GM12872 (cell line): ENCODE data around the gene FKBP9.

Experiments used
- TF ChIP-seq, protein P1 (sequence below): IDR thresholded peaks from 3 replicates; pipeline ENCODE4 v1.5.1; 2011; ENCODE audit warnings: low read depth, mild to moderate bottlenecking, low read length, moderate library complexity; ENCODE audit not compliant: insufficient read depth

FKBP9 gene

DNA sequence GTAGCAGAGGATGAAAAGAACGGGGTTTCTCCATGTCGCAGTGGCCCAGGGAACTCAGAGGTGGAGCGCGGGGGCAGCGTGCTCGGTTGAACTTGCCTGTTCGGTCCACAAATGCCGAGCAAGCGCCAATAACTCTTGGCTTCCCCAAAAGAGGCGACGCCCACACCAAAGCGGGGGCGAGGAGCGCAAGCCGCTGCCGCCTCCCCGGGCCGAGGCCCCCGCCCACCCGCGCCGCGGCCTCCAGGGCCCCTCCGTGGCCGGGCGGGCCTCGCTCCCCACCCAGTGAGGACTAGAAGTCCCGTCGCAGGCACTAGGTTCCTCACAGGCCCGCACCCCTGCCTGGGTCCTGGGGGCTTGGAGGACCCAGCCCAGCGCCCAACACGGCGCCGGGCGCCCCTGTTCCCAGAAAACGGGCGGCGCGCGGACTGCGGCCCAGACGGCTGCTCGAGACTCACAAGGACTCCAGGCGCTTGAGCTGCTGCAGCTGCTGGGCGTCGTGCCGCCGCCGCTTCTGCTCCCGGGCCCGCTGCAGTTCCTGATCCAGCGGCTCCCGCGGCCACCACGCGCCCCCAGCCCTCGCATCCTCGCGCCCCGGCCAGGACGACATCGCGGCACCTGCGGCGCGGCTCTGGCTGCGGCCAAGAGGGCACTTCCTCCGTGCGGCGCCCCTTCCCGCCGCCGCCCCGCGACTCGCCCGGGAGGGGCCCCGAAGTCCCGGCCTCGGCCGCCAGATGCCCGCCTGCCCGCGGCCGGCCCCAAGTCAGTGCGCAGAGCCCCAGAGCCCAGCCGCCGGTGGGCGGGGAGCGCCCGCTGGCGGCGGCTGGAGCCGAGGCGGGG lies 14.6 kb upstream of the FKBP9 start:
- TF ChIP-seq, protein P1, sequence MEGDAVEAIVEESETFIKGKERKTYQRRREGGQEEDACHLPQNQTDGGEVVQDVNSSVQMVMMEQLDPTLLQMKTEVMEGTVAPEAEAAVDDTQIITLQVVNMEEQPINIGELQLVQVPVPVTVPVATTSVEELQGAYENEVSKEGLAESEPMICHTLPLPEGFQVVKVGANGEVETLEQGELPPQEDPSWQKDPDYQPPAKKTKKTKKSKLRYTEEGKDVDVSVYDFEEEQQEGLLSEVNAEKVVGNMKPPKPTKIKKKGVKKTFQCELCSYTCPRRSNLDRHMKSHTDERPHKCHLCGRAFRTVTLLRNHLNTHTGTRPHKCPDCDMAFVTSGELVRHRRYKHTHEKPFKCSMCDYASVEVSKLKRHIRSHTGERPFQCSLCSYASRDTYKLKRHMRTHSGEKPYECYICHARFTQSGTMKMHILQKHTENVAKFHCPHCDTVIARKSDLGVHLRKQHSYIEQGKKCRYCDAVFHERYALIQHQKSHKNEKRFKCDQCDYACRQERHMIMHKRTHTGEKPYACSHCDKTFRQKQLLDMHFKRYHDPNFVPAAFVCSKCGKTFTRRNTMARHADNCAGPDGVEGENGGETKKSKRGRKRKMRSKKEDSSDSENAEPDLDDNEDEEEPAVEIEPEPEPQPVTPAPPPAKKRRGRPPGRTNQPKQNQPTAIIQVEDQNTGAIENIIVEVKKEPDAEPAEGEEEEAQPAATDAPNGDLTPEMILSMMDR, result peak; percentile 53; the same call in 1 of the 3 replicates

DNA sequence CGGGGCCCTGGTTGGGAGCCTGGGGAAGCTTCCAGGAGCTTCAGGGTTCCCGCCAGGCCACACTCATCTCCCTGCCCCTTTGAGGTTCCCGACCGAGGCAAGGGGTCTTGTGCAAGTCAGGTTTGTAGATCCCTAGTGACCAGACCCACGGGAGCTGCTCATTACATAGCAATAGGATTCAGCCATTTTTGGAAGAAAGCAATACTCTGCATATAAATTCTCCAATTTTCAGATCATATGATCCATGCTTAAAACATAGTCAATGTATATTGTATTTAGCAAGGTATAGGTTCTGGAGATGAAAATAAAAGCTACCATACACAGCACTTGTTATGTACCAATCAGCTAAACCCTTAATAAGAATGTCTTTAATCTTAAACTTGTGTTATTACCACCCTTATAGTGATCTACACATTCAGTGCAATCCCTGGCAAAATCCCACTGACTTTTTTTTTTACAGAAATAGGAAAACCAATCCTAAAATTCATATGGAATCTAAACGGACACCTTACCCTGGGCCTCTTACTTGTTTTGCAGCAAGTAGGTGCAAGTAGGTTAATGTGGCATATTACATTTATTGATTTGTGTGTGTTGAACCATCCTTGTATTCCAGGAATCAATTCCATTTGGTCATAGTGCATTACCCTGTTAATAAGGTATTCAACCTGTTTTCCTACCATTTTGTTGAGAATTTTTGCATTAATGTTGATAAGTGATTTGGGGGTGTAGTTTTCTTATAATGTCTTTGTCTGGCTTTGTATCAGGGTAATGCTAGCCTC lies 13.8 kb upstream of the FKBP9 start:
- TF ChIP-seq, protein P1, result no peak

DNA sequence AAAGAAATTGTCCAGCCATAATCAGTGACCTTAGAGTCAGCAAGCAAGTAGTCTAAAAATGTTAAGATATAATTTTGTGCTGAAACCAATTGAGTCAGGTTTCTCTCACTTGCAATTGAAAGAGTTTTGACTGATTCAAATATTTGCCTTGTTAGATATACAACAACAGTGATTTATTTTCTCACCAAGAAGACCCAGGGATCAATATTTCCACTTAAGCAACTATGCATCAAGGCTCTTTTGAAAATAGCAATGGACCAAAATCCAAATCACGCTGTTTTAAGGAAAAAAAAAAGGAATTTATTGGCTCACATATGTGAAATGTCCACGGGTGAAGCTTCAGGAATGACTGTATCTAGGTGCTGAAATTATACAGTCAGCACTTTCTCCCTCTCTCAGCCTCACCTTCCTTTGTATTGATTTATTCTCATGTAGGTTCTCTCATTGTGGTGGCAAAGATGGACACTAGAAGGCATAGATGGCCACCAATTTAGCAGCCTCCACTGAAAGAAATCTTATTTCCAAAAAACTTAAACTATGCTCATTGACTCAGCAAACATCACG lies 9.7 kb upstream of the FKBP9 start:
- TF ChIP-seq, protein P1, result no peak

DNA sequence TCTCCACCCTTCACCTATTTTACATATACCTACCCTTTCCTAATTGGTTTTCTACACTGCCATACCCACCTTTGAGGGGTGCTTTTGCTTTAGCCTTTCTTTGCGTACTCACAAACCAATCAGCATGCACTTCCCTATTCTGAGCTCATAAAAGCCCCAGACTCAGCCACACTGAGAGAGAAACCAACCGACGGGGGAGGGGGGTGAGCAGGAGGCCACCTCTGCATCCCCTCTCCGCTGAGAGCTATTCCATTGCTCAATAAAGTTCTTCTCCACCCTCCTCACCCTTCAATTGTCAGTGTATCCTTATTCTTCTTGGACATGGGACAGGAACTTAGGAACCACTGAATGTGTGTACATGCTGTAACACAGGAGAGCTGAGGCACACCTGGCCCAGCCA lies 9.0 kb upstream of the FKBP9 start:
- TF ChIP-seq, protein P1, result no peak

DNA sequence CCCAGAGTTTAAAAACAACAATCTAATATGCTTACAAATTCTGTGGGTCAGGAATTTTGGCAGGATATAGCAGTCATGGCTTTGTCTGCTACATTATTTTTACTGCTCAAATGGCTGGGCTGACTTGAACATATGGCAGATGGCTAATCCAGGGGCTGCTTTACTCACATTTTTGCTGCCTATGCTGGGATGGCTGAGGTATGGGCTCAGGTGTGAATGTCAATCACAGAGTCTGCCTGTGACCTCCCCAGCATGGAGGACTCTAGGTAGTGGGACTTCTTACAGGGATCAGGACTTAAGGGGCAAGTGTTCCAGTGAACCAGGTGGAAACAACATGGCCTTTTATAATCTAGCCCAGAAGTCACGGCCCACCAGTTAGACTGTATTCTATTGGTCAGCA lies 4.4 kb upstream of the FKBP9 start:
- TF ChIP-seq, protein P1, result no peak

DNA sequence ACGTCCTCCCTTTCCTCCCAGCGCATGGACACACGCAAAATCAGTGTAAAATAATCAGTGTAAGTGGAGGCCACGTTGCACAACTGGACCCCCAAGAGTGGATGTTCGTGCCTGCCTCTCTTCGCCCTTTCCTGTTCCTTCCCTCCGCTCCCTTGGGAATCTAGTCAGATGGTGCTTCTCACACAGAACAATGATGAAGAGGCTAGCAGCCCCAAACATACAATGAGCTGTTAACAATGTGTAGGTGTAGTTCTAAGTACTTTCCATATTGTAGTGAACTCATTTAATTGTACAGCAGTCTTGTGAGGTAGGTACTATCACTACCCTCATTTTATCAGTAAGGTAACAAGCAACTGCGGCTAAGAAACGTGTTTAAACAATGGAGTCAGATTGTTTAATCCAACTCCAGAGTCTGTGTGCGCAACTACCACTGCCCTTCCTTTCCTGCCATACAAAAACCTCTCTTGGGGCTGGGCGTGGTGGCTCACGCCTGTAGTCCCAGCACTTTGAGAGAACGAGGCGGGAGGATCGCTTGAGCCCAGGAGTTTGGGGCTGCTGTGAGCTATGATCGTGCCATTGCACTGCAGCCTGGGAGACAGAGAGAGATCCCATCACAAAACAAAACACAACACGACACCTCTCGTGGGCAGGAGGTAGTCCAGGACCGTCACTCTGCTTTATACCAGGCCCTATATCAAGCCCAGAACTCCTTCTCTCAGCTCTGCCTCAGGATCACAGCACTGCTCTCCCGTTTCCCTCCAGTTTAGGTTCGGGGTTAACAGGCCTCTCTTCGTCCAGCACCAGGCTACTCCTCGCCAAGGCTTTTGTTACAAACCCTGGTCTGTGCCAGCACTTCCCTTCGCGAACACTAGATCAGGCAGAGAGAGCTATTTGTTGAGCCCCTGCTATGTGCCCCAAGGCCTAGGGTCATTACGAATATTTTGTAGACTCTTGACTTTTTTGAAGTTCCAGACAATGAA lies 1.1 kb downstream of the FKBP9 start:
- TF ChIP-seq, protein P1, result no peak
